Measurements from ENCODE around the gene KCNH6. TPM values are rescaled to one million over a fixed set of nuclear protein-coding genes. Genes with fewer than 3 reads are reported as not detected.

Gene KCNH6
- total RNA-seq, 1 donor from 2014 or later: not detected

GRCh38 chr17:63519972-63520882, 2.9 kb upstream of the KCNH6 start:
- H3K4me3 ChIP-seq: no peak overlapping the region
- TF ChIP-seq CTCF (IDR thresholded peaks at IDR 0.05): no peak
- intact Hi-C loops (cut with DNase I): no loop called here
- H3K9me3 ChIP-seq: no peaks in the 10 kb centered on the region
- DNase-seq (ENCODE audit: low spot score in 2 of 2): no peak
- H3K27ac ChIP-seq: no peak overlapping the region
- H3K27me3 ChIP-seq: no peaks in the 10 kb centered on the region
- H3K36me3 ChIP-seq: no peaks in the 10 kb centered on the region
- peaks cover 0 to 3% of the 10 kb centered on the region in 2 donors for H3K4me1 ChIP-seq

- intact Hi-C loops (cut with DNase I): no loop called here
- Histone ChIP-seq H3K4me1 (peaks cover 0 to 3% of the 10 kb centered on the region in 2 donors), H3K27ac (no peak overlapping the region)
These were observed 893 bp downstream of the KCNH6 start for GRCh38 chr17:63524051-63524450.

GRCh38 chr17:63525190-63525946, 2.2 kb downstream of the KCNH6 start:
- intact Hi-C loops (cut with DNase I): no loop called here
- no peak for DNase-seq (ENCODE audit: low spot score in 2 of 2)
- Histone ChIP-seq H3K9me3 (no peaks in the 10 kb centered on the region), H3K27me3 (no peaks in the 10 kb centered on the region), H3K36me3 (no peaks in the 10 kb centered on the region), H3K4me1 (peaks cover 0 to 3% of the 10 kb centered on the region in 2 donors), H3K4me3 (no peak overlapping the region), H3K27ac (no peak overlapping the region)
- no peak for TF ChIP-seq CTCF (IDR thresholded peaks at IDR 0.05)

More at GRCh38 chr17:63524051-63524450, 893 bp downstream of the KCNH6 start:
- DNase-seq (ENCODE audit: low spot score in 2 of 2): no peak
- Histone ChIP-seq H3K9me3 (no peaks in the 10 kb centered on the region), H3K27me3 (no peaks in the 10 kb centered on the region), H3K36me3 (no peaks in the 10 kb centered on the region), H3K4me3 (no peak overlapping the region)
- TF ChIP-seq CTCF (IDR thresholded peaks at IDR 0.05): no peak

- DNase-seq (ENCODE audit: low spot score in 2 of 2): no peak
- no peaks in the 10 kb centered on the region for H3K27me3 ChIP-seq
- no peak for TF ChIP-seq CTCF (IDR thresholded peaks at IDR 0.05)
These were observed 3.7 kb downstream of the KCNH6 start for GRCh38 chr17:63526861-63527260.

GRCh38 chr17:63528183-63528582, 5.0 kb downstream of the KCNH6 start:
- Histone ChIP-seq H3K27me3 (no peaks in the 10 kb centered on the region), H3K4me3 (no peak overlapping the region), H3K4me1 (peaks cover 0 to 1% of the 10 kb centered on the region in 2 donors), H3K36me3 (no peaks in the 10 kb centered on the region), H3K27ac (no peak overlapping the region), H3K9me3 (no peaks in the 10 kb centered on the region)
- no peak for TF ChIP-seq CTCF (IDR thresholded peaks at IDR 0.05)
- intact Hi-C loops (cut with DNase I): no loop called here
- DNase-seq (ENCODE audit: low spot score in 2 of 2): no peak

More at GRCh38 chr17:63526861-63527260, 3.7 kb downstream of the KCNH6 start:
- Histone ChIP-seq H3K9me3 (no peaks in the 10 kb centered on the region), H3K36me3 (no peaks in the 10 kb centered on the region), H3K4me1 (peaks cover 0 to 3% of the 10 kb centered on the region in 2 donors), H3K4me3 (no peak overlapping the region), H3K27ac (no peak overlapping the region)
- intact Hi-C loops (cut with DNase I): no loop called here
